K562 (cell line): ENCODE data around the gene PAFAH1B2. TPM values are rescaled to one million over a fixed set of nuclear protein-coding genes. Genes with fewer than 3 reads are reported as not detected.
A peak's percentile ranks its signal among the peaks of the same experiment; 100 is the strongest.

Experiments used
- CAMTA2 ChIP-seq: fragments of 250-450 bp; sonication (Bioruptor Pico); conservative IDR thresholded peaks from 2 replicates; pipeline ENCODE4 v1.5.1; 2022
- DPF2 ChIP-seq: fragments of 450-650 bp; IDR thresholded peaks from 2 replicates; pipeline ENCODE4 v1.6.1; 2016
- E2F5 ChIP-seq: sonication (generic); formaldehyde crosslinking; IDR thresholded peaks from 2 replicates; pipeline ENCODE4 v1.8.0; 2022; ENCODE audit warnings: mild to moderate bottlenecking, missing genetic modification reagents
- FOXK2 ChIP-seq, 2 experiments: fragments of 450-650 bp; IDR thresholded peaks in 1 of 2; conservative IDR thresholded peaks in 1 of 2; 2 replicates each; pipeline ENCODE4 v1.6.1; 2016; ENCODE audit warnings: low read depth in 2 of 2, mild to moderate bottlenecking in 1 of 2
- GATAD2B ChIP-seq: fragments of 450-650 bp; IDR thresholded peaks from 2 replicates; pipeline ENCODE4 v1.6.1; 2017; ENCODE audit warnings: mild to moderate bottlenecking, borderline replicate concordance
- ILK ChIP-seq: fragments of 450-650 bp; IDR thresholded peaks from 2 replicates; pipeline ENCODE4 v1.6.1; 2016; ENCODE audit warnings: missing genetic modification characterization, low read depth, mild to moderate bottlenecking, missing compliant biosample characterization, moderate library complexity, borderline replicate concordance
- MAZ ChIP-seq, 2 experiments: fragments of 450-650 bp in 1 of 2; sonication (generic) in 1 of 2; formaldehyde crosslinking; IDR thresholded peaks in 1 of 2; conservative IDR thresholded peaks in 1 of 2; 2 replicates each; pipeline versions ENCODE4 v1.4.0 to v1.5.0; 2020; ENCODE audit warnings: mild to moderate bottlenecking in 1 of 2, missing genetic modification reagents in 1 of 2
- MEF2D ChIP-seq: conservative IDR thresholded peaks from 2 replicates; pipeline ENCODE4 v1.6.1; 2016; ENCODE audit warnings: low read depth, missing genetic modification characterization, missing compliant biosample characterization
- NBN ChIP-seq: fragments of 450-650 bp; IDR thresholded peaks from 2 replicates; pipeline ENCODE4 v1.6.1; 2016; ENCODE audit warnings: low read depth, mild to moderate bottlenecking
- NFYB ChIP-seq: IDR thresholded peaks from 2 replicates; pipeline ENCODE4 v1.6.1; 2011; ENCODE audit warnings: mild to moderate bottlenecking, moderate library complexity; ENCODE audit not compliant: insufficient read length; ENCODE audit errors: extremely low read depth
- RNF2 ChIP-seq: sonication (generic); IDR thresholded peaks from 2 replicates; pipeline ENCODE4 v1.6.1; 2016
- SIX5 ChIP-seq, 2 experiments: IDR thresholded peaks; 2 replicates each; pipeline ENCODE4 v1.6.1; 2011; ENCODE audit warnings: low read length in 2 of 2, borderline replicate concordance in 1 of 2, low read depth in 1 of 2, mild to moderate bottlenecking in 1 of 2, moderate library complexity in 1 of 2; ENCODE audit not compliant: insufficient read depth in 1 of 2
- SPI1 ChIP-seq: IDR thresholded peaks from 2 replicates; pipeline ENCODE4 v1.6.1; 2011; ENCODE audit warnings: low read depth, low read length, control low read depth, borderline replicate concordance
- SREBF2 ChIP-seq: sonication (generic); formaldehyde crosslinking; IDR thresholded peaks from 2 replicates; pipeline ENCODE4 v1.4.0; 2020; ENCODE audit warnings: mild to moderate bottlenecking, missing genetic modification reagents
- TAF9B ChIP-seq: fragments of 450-650 bp; IDR thresholded peaks from 2 replicates; pipeline ENCODE4 v1.6.1; 2018; ENCODE audit warnings: mild to moderate bottlenecking; ENCODE audit not compliant: partially characterized antibody
- TARDBP ChIP-seq: fragments of 450-650 bp; IDR thresholded peaks from 2 replicates; pipeline ENCODE4 v1.6.1; 2016
- U2AF2 ChIP-seq: fragments of 200-400 bp; formaldehyde crosslinking; optimal IDR thresholded peaks from 2 replicates; pipeline ENCODE3; 2017; ENCODE audit warnings: low read depth, mild to moderate bottlenecking, low read length
- USF2 ChIP-seq: sonication (generic); formaldehyde crosslinking; IDR thresholded peaks from 2 replicates; pipeline ENCODE4 v1.5.0; 2020; ENCODE audit warnings: missing genetic modification reagents
- ZBED1 ChIP-seq: IDR thresholded peaks from 2 replicates; pipeline ENCODE4 v1.6.1; 2014
- ZKSCAN1 ChIP-seq: fragments of 150-350 bp; IDR thresholded peaks from 2 replicates; pipeline ENCODE4 v1.6.1; 2016; ENCODE audit warnings: low read depth, low read length
- ZKSCAN8 ChIP-seq: fragments of 200-800 bp; sonication (Bioruptor generic); IDR thresholded peaks from 2 replicates; pipeline ENCODE4 v1.6.1; 2016; ENCODE audit warnings: missing genetic modification characterization, missing compliant biosample characterization
- ZNF165 ChIP-seq: fragments of 250-450 bp; sonication (Bioruptor Pico); IDR thresholded peaks from 2 replicates; pipeline ENCODE4 v1.4.0; 2020; ENCODE audit warnings: borderline replicate concordance
- ZNF23 ChIP-seq: fragments of 250-450 bp; sonication (Bioruptor Pico); IDR thresholded peaks from 2 replicates; pipeline ENCODE4 v1.4.0; 2020; ENCODE audit warnings: mild to moderate bottlenecking
- ZNF232 ChIP-seq: sonication (generic); formaldehyde crosslinking; IDR thresholded peaks from 2 replicates; pipeline ENCODE4 v1.8.0; 2022; ENCODE audit warnings: mild to moderate bottlenecking, missing genetic modification reagents
- ZNF518B ChIP-seq: fragments of 250-450 bp; sonication (Bioruptor Pico); IDR thresholded peaks from 2 replicates; pipeline ENCODE4 v1.5.0; 2021; ENCODE audit warnings: mild to moderate bottlenecking, moderate library complexity
- ZNF561 ChIP-seq: fragments of 450-650 bp; formaldehyde crosslinking; conservative IDR thresholded peaks from 2 replicates; pipeline ENCODE4 v1.4.0; 2020; ENCODE audit warnings: mild to moderate bottlenecking, moderate library complexity
- ZNF696 ChIP-seq: fragments of 250-450 bp; sonication (Bioruptor Pico); conservative IDR thresholded peaks from 2 replicates; pipeline ENCODE4 v1.4.0; 2020; ENCODE audit warnings: mild to moderate bottlenecking, moderate library complexity
- polyA plus RNA-seq, 8 experiments: library from polyadenylated mRNA; depleted of rRNA in 4 of 8; stranded (reverse) in 5 of 8; unstranded in 3 of 8; fragments of >200 nt; fragmentation: Nextera tagmentation in 2 of 8; fragmentation: Illumina TruSeq in 1 of 8; extraction: Ambion mirVana in 2 of 8; extraction: Trizol in 1 of 8; gene quantifications; 2 replicates each; pipeline versions ENCODE4 v1.2.1 to v1.2.3, GENCODE V29; 2011 to 2014; ENCODE audit warnings: inconsistent platforms in 1 of 8, missing spikeins in 1 of 8
- total RNA-seq, 7 experiments: library from RNA; depleted of rRNA in 6 of 7; stranded (reverse); fragments of >200 nt in 6 of 7; fragmentation: Illumina TruSeq in 2 of 7; extraction: Trizol in 2 of 7; gene quantifications; 2 replicates each; pipeline versions ENCODE4 v1.2.1 to v1.2.3, GENCODE V29; 2011 to 2021; ENCODE audit warnings: low replicate concordance in 1 of 7

PAFAH1B2 gene
- total and polyA plus RNA-seq, 9 of the 15 experiments (the other 6 are each of a cell fraction or from before 2014, with no cell fraction given), result 27.8 to 94.7 (median 64.9) TPM

GRCh38 chr11:117143871-117144476 lies at the start of gene PAFAH1B2 (continued):
- TF ChIP-seq NFYB, result no peak
- TF ChIP-seq ZBED1, result no peak
- TF ChIP-seq ILK, result no peak
- peak; percentile 74 to 79; a peak in 3 of 4 replicates for TF ChIP-seq MAZ (CRISPR knock-in tag; conservative IDR thresholded peaks at IDR 0.05 in 1 of 2, IDR thresholded peaks at IDR 0.05 in 1 of 2)
- TF ChIP-seq MEF2D (tag), result no peak
- TF ChIP-seq TARDBP, result no peak; the same call in 1 of the 2 replicates
- TF ChIP-seq NBN, result peak; percentile 66; the same call in 1 of the 2 replicates
- no peak for TF ChIP-seq GATAD2B
- no peak for TF ChIP-seq ZNF561
- no peak for TF ChIP-seq CAMTA2
- TF ChIP-seq ZNF23, result no peak
- peak; percentile 62 for TF ChIP-seq TAF9B
- no peak for TF ChIP-seq ZNF165 (CRISPR knock-in tag)
- no peak for TF ChIP-seq ZKSCAN1
- no peak for TF ChIP-seq E2F5 (CRISPR knock-in tag)
- TF ChIP-seq SIX5 (IDR thresholded peaks at IDR 0.05; ENCODE audit: borderline replicate concordance in 1 of 2, insufficient read depth in 1 of 2, low read depth in 1 of 2, low read length in 2 of 2), result no peak
- no peak for TF ChIP-seq ZNF696 (CRISPR knock-in tag)
- no peak for TF ChIP-seq ZKSCAN8 (CRISPR knock-in tag)
- TF ChIP-seq DPF2, result peak; percentile 22; the same call in 1 of the 2 replicates
- TF ChIP-seq RNF2, result peak; percentile 60
- no peak for TF ChIP-seq ZNF232
- TF ChIP-seq SREBF2, result no peak
- TF ChIP-seq USF2 (CRISPR knock-in tag), result no peak
- TF ChIP-seq FOXK2 (conservative IDR thresholded peaks at IDR 0.05 in 1 of 2, IDR thresholded peaks at IDR 0.05 in 1 of 2; ENCODE audit: low read depth in 2 of 2), result peak in 1 of 2 experiments; percentile 34; a peak in 1 of 4 replicates
- no peak for TF ChIP-seq ZNF518B (CRISPR knock-in tag)
- TF ChIP-seq U2AF2, result no peak
- TF ChIP-seq SPI1, result peak; percentile 84; the same call in 1 of the 2 replicates
